ENCODE measurements around the gene APBB2.
"Not testable (repeated sequence)": the region's sequence is repeated elsewhere in the genome, so short reads cannot be mapped to it uniquely, and the experiment has no call there.

The APBB2 gene

GRCh38 chr4:41052287-41052686 lies 162.1 kb downstream of the APBB2 start:
- no peak overlapping the region for H3K4me3 ChIP-seq (ENCODE audit: low read length)
- H3K36me3 ChIP-seq (ENCODE audit: control insufficient read depth, low read length): peaks cover 3% of the 10 kb centered on the region; the same call in 1 of the 2 replicates
- no peak overlapping the region for H3K27ac ChIP-seq (ENCODE audit: low read depth, low read length)
- H3K79me2 ChIP-seq (ENCODE audit: control insufficient read depth, low read length): no peaks in the 10 kb centered on the region
- no peaks in the 10 kb centered on the region for H3K27me3 ChIP-seq (ENCODE audit: control insufficient read depth, low read length)
- H4K20me1 ChIP-seq (ENCODE audit: control insufficient read depth, insufficient read depth, low read depth, low read length): no peaks in the 10 kb centered on the region
- H3K4me1 ChIP-seq (ENCODE audit: control insufficient read depth, low read length): no peaks in the 10 kb centered on the region
- H3K4me2 ChIP-seq (ENCODE audit: low read length): no peak overlapping the region
- H3K9me3 ChIP-seq (ENCODE audit: control insufficient read depth, insufficient read depth, low read length): peaks cover 4% of the 10 kb centered on the region; the same call in 1 of the 2 replicates
- no peaks in the 10 kb centered on the region for H3K9me2 ChIP-seq (replicated peaks; ENCODE audit: control insufficient read depth, low read length)
- no peaks in the 10 kb centered on the region for H3F3A ChIP-seq (ENCODE audit: control insufficient read depth, insufficient read depth)
- TF ChIP-seq EZH2phosphoT487 (IDR thresholded peaks at IDR 0.05; ENCODE audit: borderline replicate concordance, low read length) (no peak), CTCF (IDR thresholded peaks at IDR 0.05; ENCODE audit: low read depth, low read length, poor library complexity, severe bottlenecking) (no peak)

GRCh38 chr4:41050880-41051775 lies 163.2 kb downstream of the APBB2 start:
- Histone ChIP-seq H3K36me3 (ENCODE audit: control insufficient read depth, low read length) (peaks cover 3% of the 10 kb centered on the region; the same call in 1 of the 2 replicates), H4K20me1 (ENCODE audit: control insufficient read depth, insufficient read depth, low read depth, low read length) (no peaks in the 10 kb centered on the region), H3K27ac (ENCODE audit: low read depth, low read length) (no peak overlapping the region), H3F3A (ENCODE audit: control insufficient read depth, insufficient read depth) (no peaks in the 10 kb centered on the region), H3K9me2 (replicated peaks; ENCODE audit: control insufficient read depth, low read length) (no peaks in the 10 kb centered on the region), H3K4me3 (ENCODE audit: low read length) (no peak overlapping the region), H3K4me1 (ENCODE audit: control insufficient read depth, low read length) (no peaks in the 10 kb centered on the region), H3K79me2 (ENCODE audit: control insufficient read depth, low read length) (no peaks in the 10 kb centered on the region), H3K9me3 (ENCODE audit: control insufficient read depth, insufficient read depth, low read length) (peaks cover 4% of the 10 kb centered on the region; the same call in 1 of the 2 replicates), H3K27me3 (ENCODE audit: control insufficient read depth, low read length) (no peaks in the 10 kb centered on the region), H3K4me2 (ENCODE audit: low read length) (no peak overlapping the region)
- TF ChIP-seq CTCF (IDR thresholded peaks at IDR 0.05; ENCODE audit: low read depth, low read length, poor library complexity, severe bottlenecking) (no peak), EZH2phosphoT487 (IDR thresholded peaks at IDR 0.05; ENCODE audit: borderline replicate concordance, low read length) (no peak)

GRCh38 chr4:41050116-41050515 lies 164.2 kb downstream of the APBB2 start:
- Histone ChIP-seq H3F3A (ENCODE audit: control insufficient read depth, insufficient read depth) (no peaks in the 10 kb centered on the region), H3K4me2 (ENCODE audit: low read length) (no peak overlapping the region), H3K9me2 (replicated peaks; ENCODE audit: control insufficient read depth, low read length) (no peaks in the 10 kb centered on the region), H3K79me2 (ENCODE audit: control insufficient read depth, low read length) (no peaks in the 10 kb centered on the region), H3K36me3 (ENCODE audit: control insufficient read depth, low read length) (peaks cover 3% of the 10 kb centered on the region; the same call in 1 of the 2 replicates), H3K9me3 (ENCODE audit: control insufficient read depth, insufficient read depth, low read length) (peaks cover 4% of the 10 kb centered on the region; the same call in 1 of the 2 replicates), H3K4me3 (ENCODE audit: low read length) (no peak overlapping the region), H3K4me1 (ENCODE audit: control insufficient read depth, low read length) (no peaks in the 10 kb centered on the region), H3K27me3 (ENCODE audit: control insufficient read depth, low read length) (no peaks in the 10 kb centered on the region), H4K20me1 (ENCODE audit: control insufficient read depth, insufficient read depth, low read depth, low read length) (no peaks in the 10 kb centered on the region), H3K27ac (ENCODE audit: low read depth, low read length) (no peak overlapping the region)
- TF ChIP-seq EZH2phosphoT487 (IDR thresholded peaks at IDR 0.05; ENCODE audit: borderline replicate concordance, low read length) (no peak), CTCF (IDR thresholded peaks at IDR 0.05; ENCODE audit: low read depth, low read length, poor library complexity, severe bottlenecking) (no peak)

GRCh38 chr4:41049176-41049575 lies 165.2 kb downstream of the APBB2 start:
- not testable (repeated sequence) for H3K79me2 ChIP-seq (ENCODE audit: control insufficient read depth, low read length); H4K20me1 ChIP-seq (ENCODE audit: control insufficient read depth, insufficient read depth, low read depth, low read length); H3K9me2 ChIP-seq (replicated peaks; ENCODE audit: control insufficient read depth, low read length); H3K36me3 ChIP-seq (ENCODE audit: control insufficient read depth, low read length); H3K27ac ChIP-seq (ENCODE audit: low read depth, low read length); H3K4me1 ChIP-seq (ENCODE audit: control insufficient read depth, low read length); H3K27me3 ChIP-seq (ENCODE audit: control insufficient read depth, low read length); H3K4me3 ChIP-seq (ENCODE audit: low read length); H3K9me3 ChIP-seq (ENCODE audit: control insufficient read depth, insufficient read depth, low read length); H3F3A ChIP-seq (ENCODE audit: control insufficient read depth, insufficient read depth); H3K4me2 ChIP-seq (ENCODE audit: low read length)

All from DOHH2 (cell line).